Activated CD8-positive, alpha-beta memory T cell treated with anti-CD3 and anti-CD28 coated beads for 36 hours (primary cell): ENCODE measurements around the gene SLC25A13. TPM values are rescaled to one million over a fixed set of nuclear protein-coding genes. Genes with fewer than 3 reads are reported as not detected.

Experiments
- CTCF ChIA-PET: fragments of 350-600 bp; sonication (Branson Sonifier 250); formaldehyde crosslinking; loops from one replicate; lab custom pipeline; 2021; ENCODE audit warnings: antibody characterized with exemption; lab: Charles Lee
- POLR2A ChIA-PET: fragments of 350-600 bp; sonication (Branson Sonifier 250); formaldehyde crosslinking; loops from one replicate; lab custom pipeline; 2021; ENCODE audit warnings: antibody characterized with exemption; lab: Charles Lee
- total RNA-seq, 2 experiments: library from RNA; stranded (reverse); gene quantifications; one replicate each; pipeline ENCODE4 v1.2.3, GENCODE V29; 2021

The SLC25A13 gene
- total RNA-seq, 2 experiments from 2014 or later, result 10.9 to 12.9 TPM

- ChIA-PET POLR2A (no interaction called here), CTCF (no interaction called here)
These were observed 71.0 kb downstream of the SLC25A13 start for GRCh38 chr7:96250776-96251361.

- CTCF ChIA-PET, result no interaction called here
- POLR2A ChIA-PET, result no interaction called here
These were observed 73.5 kb downstream of the SLC25A13 start for GRCh38 chr7:96248405-96248804.

- ChIA-PET POLR2A (no interaction called here), CTCF (no interaction called here)
These were observed 75.0 kb downstream of the SLC25A13 start for GRCh38 chr7:96246919-96247318.

- ChIA-PET POLR2A (no interaction called here), CTCF (no interaction called here)
These were observed 77.0 kb downstream of the SLC25A13 start for GRCh38 chr7:96244992-96245292.

GRCh38 chr7:96244244-96244991, 77.5 kb downstream of the SLC25A13 start:
- ChIA-PET CTCF (no interaction called here), POLR2A (no interaction called here)

GRCh38 chr7:96243241-96243640, 78.7 kb downstream of the SLC25A13 start:
- POLR2A ChIA-PET, result no interaction called here
- CTCF ChIA-PET, result no interaction called here

GRCh38 chr7:96241855-96242254, 80.0 kb downstream of the SLC25A13 start:
- POLR2A ChIA-PET, result no interaction called here
- CTCF ChIA-PET, result no interaction called here

- CTCF ChIA-PET, result no interaction called here
These were observed 82.7 kb downstream of the SLC25A13 start for GRCh38 chr7:96238976-96239766.

GRCh38 chr7:96238474-96238873, 83.4 kb downstream of the SLC25A13 start:
- ChIA-PET CTCF (interaction anchor here (0.7 kb wide), 1 partner anchor 130 kb away, joined by 3 read pairs; no protein-coding TSS in a partner anchor), POLR2A (no interaction called here)

More at GRCh38 chr7:96238976-96239766, 82.7 kb downstream of the SLC25A13 start:
- POLR2A ChIA-PET, result no interaction called here

- ChIA-PET POLR2A (no interaction called here), CTCF (no interaction called here)
These were observed 84.9 kb downstream of the SLC25A13 start for GRCh38 chr7:96237040-96237439.

GRCh38 chr7:96236198-96237039, 85.5 kb downstream of the SLC25A13 start:
- ChIA-PET CTCF (no interaction called here), POLR2A (no interaction called here)

GRCh38 chr7:96235281-96235680, 86.6 kb downstream of the SLC25A13 start:
- ChIA-PET CTCF (interaction anchor here (1.5 kb wide), 1 partner anchor 10 kb away, joined by 3 read pairs; no protein-coding TSS in a partner anchor), POLR2A (no interaction called here)

GRCh38 chr7:96233528-96234154, 88.3 kb downstream of the SLC25A13 start:
- CTCF ChIA-PET, result interaction anchor here (1.5 kb wide), 1 partner anchor 9 kb away, joined by 3 read pairs; no protein-coding TSS in a partner anchor
- POLR2A ChIA-PET, result no interaction called here

- ChIA-PET POLR2A (no interaction called here), CTCF (no interaction called here)
These were observed 88.8 kb downstream of the SLC25A13 start for GRCh38 chr7:96233084-96233483.

- ChIA-PET CTCF (no interaction called here), POLR2A (no interaction called here)
These were observed 93.1 kb downstream of the SLC25A13 start for GRCh38 chr7:96228760-96229159.

GRCh38 chr7:96225251-96225650, 96.6 kb downstream of the SLC25A13 start:
- ChIA-PET POLR2A (no interaction called here), CTCF (interaction anchor here (1.1 kb wide), 1 partner anchor 9 kb away, joined by 3 read pairs; no protein-coding TSS in a partner anchor)

GRCh38 chr7:96224685-96225084, 97.2 kb downstream of the SLC25A13 start:
- ChIA-PET CTCF (interaction anchor here (1.1 kb wide), 1 partner anchor 10 kb away, joined by 3 read pairs; no protein-coding TSS in a partner anchor), POLR2A (no interaction called here)

- POLR2A ChIA-PET, result no interaction called here
- CTCF ChIA-PET, result no interaction called here
These were observed 97.8 kb downstream of the SLC25A13 start for GRCh38 chr7:96224073-96224472.

- CTCF ChIA-PET, result no interaction called here
These were observed 100.0 kb downstream of the SLC25A13 start for GRCh38 chr7:96221888-96222287.

More at GRCh38 chr7:96221888-96222287, 100.0 kb downstream of the SLC25A13 start:
- POLR2A ChIA-PET, result no interaction called here
